NK-92 (cell line): ENCODE measurements around the gene PDZRN3.

Experiments
- DNase-seq: peaks from one replicate; lab custom pipeline; 2025; ENCODE audit not compliant: unreplicated experiment; lab: John Stamatoyannopoulos, UW

PDZRN3 gene

DNA sequence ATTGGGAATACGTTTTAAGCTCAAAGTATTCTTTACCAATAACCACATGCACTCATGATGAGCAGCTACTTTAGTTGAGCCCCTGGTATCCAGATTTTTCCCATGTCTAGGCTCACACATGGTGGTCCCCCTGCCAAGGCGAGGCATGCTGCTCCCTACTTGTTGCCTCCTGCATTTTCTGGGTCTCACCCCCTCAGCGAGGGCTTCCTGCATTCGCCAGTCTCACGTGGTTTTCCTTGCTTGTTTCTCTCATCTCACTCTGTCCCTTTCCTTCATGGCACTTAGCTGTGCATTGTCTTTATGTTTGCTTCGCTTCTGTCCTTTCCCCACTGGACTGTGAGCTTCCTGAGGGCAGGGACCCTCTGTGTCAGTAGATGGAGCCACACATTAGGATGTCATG lies 99.2 kb downstream of the PDZRN3 start:
- DNase-seq: no peak

- no peak for DNase-seq
Observed at GRCh38 chr3:73523661-73524060, 101.1 kb downstream of the PDZRN3 start.

DNA sequence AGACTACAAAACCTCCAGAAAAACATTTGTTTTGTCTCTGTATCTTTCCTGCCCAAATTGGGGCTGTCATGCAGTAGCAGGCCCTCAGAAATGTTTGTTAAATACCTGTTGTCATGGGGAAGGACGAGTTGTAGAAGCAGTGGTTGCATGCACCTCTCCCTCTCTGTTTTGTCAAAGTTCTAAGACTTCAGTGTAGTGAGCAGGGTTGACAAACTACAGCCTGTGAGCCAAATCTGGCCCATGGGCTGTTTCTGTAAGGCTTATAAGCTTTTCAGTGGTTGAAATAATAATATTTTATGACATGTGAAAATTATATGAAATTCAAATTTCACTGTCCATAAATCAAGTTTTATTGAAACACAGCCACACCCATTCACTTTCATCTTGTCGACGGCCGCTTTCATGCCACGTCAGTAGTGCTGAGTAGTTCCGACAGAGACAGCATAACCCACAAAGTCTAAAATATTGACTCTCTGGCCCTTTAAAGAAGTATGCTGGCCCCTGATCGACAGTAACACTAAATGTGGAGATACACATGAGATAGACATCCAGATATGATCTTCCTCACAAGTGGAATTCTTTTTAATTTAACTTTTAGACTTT lies 102.9 kb downstream of the PDZRN3 start:
- no peak for DNase-seq

- no peak for DNase-seq
Observed at GRCh38 chr3:73520931-73521461, 103.7 kb downstream of the PDZRN3 start.

DNA sequence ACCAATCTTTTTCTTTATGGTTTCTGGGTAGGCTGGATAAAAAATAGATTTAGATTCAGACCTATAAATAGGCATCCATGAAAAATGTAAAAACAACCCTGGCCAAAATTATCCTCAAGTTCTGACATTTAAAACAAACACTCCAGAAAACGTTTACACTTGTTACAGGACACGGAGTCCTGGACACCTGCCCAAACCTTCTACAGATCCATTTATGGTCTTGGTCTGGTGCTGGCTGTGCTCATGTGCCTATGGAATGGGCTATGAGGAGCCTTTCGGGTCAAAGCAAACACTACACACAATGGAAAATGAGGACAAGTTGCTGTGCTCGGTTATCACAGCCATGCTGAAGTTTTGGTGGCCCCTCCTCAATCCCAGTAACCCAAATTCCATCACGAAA lies 108.1 kb downstream of the PDZRN3 start:
- no peak for DNase-seq

DNA sequence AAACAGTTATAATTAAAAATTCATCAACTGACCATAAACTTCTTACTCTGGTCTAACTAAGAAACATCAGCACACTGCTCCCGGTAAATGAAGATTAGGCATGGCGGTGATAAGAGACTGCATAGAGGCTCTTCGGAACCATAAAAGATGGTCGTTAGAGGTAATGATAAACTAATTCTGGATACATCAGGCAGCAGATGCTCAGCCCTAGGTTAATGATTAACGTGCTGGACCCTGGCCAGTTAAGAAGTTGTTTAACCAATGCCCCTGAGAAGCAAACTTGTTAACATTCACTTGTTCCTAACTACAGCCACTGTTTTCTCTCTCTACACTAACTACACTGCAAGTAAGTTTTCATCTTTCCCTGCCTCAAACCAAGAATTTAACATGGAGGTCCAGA lies 111.5 kb downstream of the PDZRN3 start:
- DNase-seq: no peak

GRCh38 chr3:73511571-73512525 lies 112.9 kb downstream of the PDZRN3 start:
- DNase-seq: no peak

DNA sequence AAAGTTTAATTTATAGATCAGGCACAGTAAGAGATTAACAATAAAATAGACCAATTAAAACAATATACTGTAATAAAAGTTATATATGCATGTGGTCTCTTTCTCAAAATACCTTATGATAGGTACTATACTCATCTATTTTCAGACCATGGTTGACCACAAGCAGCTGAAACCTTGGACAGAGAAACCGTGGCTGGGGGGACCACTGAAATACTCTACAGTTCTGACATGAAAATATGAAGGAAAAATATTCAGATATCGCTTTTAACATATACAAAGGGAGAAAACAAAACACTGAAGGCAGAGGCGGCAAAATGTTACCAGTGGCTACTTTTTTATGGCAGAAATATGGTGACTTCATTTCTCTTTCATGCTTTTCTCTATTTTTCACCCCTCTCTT lies 114.0 kb downstream of the PDZRN3 start:
- DNase-seq: no peak

GRCh38 chr3:73510334-73510733 lies 114.4 kb downstream of the PDZRN3 start:
- DNase-seq: no peak

DNA sequence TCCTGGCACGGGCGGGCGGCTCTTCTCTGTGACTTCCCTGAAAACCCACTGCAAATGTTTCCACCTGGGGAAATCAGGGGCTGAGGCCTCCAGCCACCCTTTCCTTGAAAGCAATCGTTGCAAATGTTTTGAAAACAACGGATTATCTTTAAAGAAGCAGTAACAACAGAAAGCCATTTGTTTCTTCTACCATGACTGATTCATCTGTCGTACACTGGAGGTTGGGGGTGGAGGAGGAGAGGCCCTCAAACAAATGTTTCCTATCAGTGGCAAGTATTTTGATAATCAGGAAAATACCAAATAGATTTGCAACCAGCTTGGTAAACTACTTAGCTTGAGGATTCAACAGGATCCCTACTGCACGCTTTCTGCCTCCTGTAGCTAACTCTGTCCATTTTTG lies 114.9 kb downstream of the PDZRN3 start:
- DNase-seq: no peak

DNA sequence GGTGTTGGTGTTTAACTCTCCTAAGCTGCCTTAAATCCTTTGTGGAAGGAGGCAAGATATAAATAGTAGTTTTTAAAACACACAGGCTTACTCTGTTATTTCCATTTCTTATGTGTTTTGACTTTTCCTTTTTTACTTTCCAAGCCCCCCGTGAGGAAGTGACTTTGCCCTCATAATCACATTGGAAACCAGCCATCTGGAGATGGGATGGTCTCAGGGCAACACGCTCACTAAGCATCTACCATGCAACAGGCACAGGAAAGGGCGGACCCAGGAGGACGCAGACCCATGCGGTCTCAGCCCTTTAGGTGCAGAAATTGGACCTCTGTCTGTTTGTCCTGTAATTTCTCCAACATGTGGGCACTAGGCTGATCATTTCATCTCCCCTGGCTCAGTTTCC lies 115.7 kb downstream of the PDZRN3 start:
- DNase-seq: no peak

- no peak for DNase-seq
Observed at GRCh38 chr3:73508330-73508954, 116.3 kb downstream of the PDZRN3 start.

DNA sequence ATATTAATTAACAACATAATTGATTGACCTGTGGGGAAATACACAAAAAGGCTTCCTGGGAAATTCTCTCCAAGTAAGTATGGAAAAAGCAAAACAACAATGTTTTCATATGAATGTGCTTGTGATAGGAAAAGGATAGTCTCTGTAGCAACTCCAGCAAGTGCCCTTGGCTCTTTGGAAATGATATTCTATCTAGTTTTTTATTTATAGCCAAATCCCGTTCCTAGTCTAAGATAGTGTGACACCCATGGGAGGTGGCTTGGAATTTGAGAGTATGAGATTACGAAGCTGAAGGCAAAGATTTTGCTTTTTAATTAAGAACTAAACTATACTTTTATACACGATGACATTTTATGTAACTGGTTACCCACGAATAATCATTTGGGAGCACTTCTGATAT lies 119.9 kb downstream of the PDZRN3 start:
- no peak for DNase-seq

- no peak for DNase-seq
Observed at GRCh38 chr3:73504239-73504638, 120.5 kb downstream of the PDZRN3 start.

- DNase-seq: no peak
Observed at GRCh38 chr3:73503781-73504180, 121.0 kb downstream of the PDZRN3 start.

DNA sequence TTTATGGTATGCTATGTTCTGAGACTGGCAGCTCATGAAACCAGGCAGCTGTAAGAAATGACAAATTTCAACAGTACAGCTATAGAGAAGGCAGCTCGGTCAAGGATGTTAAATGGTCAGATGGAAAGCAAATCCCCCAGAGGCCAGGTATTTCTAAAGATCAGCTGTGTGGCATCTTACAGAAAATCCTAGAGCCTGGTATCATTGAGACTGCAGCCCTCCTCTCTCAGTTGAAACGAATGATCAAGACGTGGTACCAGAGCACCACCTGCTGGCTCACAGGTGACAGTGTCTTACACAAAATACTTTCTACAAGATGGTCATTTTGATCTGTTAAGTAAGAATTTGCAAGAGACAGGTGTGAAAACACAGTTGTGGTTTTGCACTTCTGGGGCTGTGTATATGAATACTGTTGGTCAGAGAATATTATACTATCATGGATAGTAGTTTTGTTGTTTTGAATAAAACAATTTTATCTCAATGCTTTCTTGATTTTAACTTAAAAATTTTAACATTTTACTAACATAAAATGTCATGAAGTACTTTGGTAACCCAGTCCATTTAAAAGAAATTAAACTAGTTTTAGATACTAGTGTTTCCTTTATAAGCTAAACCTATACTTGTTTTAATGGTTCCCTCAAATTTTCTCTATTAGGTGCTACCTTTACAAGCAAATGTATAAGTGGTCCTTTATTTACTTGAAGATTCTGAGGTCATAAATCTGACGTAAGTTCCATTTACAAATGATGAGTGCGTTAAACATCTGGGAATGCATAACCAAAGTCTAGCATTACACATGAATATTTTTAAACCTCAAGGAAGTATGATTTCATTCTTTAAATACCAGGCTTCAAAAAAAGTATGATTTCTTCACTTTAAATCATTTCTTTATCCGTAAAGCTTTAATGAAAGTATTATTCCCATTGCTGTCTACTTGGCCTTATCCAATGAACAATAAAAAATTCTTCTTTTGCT lies 121.8 kb downstream of the PDZRN3 start:
- DNase-seq: no peak

GRCh38 chr3:73500321-73500720 lies 124.4 kb downstream of the PDZRN3 start:
- DNase-seq: no peak

GRCh38 chr3:73499787-73500186 lies 125.0 kb downstream of the PDZRN3 start:
- no peak for DNase-seq

- DNase-seq: no peak
Observed at GRCh38 chr3:73498764-73499622, 125.7 kb downstream of the PDZRN3 start.
